Measurements from ENCODE around the gene GNG12. TPM values are rescaled to one million over a fixed set of nuclear protein-coding genes. Genes with fewer than 3 reads are reported as not detected.

GNG12 gene
- total and polyA plus RNA-seq, 8 donors: 7.3 to 39.8 (median 21.1) TPM

- Histone ChIP-seq H3K27me3 (no peaks in the 10 kb centered on the region), H3K4me1 (peaks cover 3 to 24% (median 11%) of the 10 kb centered on the region in 3 donors), H3K9me3 (no peaks in the 10 kb centered on the region), H3K4me3 (peak overlapping the region; percentile 74 to 87 (median 82)), H3K27ac (peak overlapping the region; percentile 65 to 92 (median 86)), H3K36me3 (no peaks in the 10 kb centered on the region)
- TF ChIP-seq CTCF (IDR thresholded peaks at IDR 0.05): no peak
- DNase-seq (no peak), FAIRE-seq (no peak), ATAC-seq (peak in 1 of 4 donors; percentile 1)
- intact Hi-C loops (cut with DNase I): no loop called here
- WGBS, 2 donors: 6% methylated on average over 21 of the region's 21 CpGs
Measured at GRCh38 chr1:67833602-67833940, 304 bp upstream of the GNG12 start.

- FAIRE-seq: no peak
- no peaks in the 10 kb centered on the region for H3K27me3 ChIP-seq
- no peaks in the 10 kb centered on the region for H3K9me3 ChIP-seq
- H3K4me3 ChIP-seq: peak overlapping the region; percentile 74 to 87 (median 82)
- peak overlapping the region; percentile 65 to 92 (median 86) for H3K27ac ChIP-seq
- no peaks in the 10 kb centered on the region for H3K36me3 ChIP-seq
- WGBS, 2 donors: 0% methylated on average over 34 of the region's 34 CpGs
- intact Hi-C loops (cut with DNase I): no loop called here
- peaks cover 0 to 15% (median 11%) of the 10 kb centered on the region in 3 donors for H3K4me1 ChIP-seq
- TF ChIP-seq CTCF (IDR thresholded peaks at IDR 0.05): no peak
- DNase-seq: peak; percentile 25 to 65 (median 48)
- ATAC-seq: peak; percentile 33 to 69 (median 52)
Measured at GRCh38 chr1:67831850-67832513, 1.3 kb downstream of the GNG12 start.

GRCh38 chr1:67830928-67831830, 2.1 kb downstream of the GNG12 start:
- H3K9me3 ChIP-seq: no peaks in the 10 kb centered on the region
- 3 to 4% methylated on average over 7 of the region's 7 CpGs for WGBS, 2 donors
- peaks cover 0 to 15% (median 11%) of the 10 kb centered on the region in 3 donors for H3K4me1 ChIP-seq
- H3K36me3 ChIP-seq: no peaks in the 10 kb centered on the region
- FAIRE-seq: no peak
- H3K27me3 ChIP-seq: no peaks in the 10 kb centered on the region
- intact Hi-C loops (cut with DNase I): no loop called here
- H3K4me3 ChIP-seq: peak overlapping the region; percentile 74 to 87 (median 82)
- peak overlapping the region; percentile 65 to 92 (median 86) for H3K27ac ChIP-seq
- DNase-seq: no peak
- ATAC-seq: peak in 2 of 4 donors; percentile 3 to 4
- TF ChIP-seq CTCF (IDR thresholded peaks at IDR 0.05): no peak

GRCh38 chr1:67830226-67830625, 3.0 kb downstream of the GNG12 start:
- intact Hi-C loops (cut with DNase I): no loop called here
- no peaks in the 10 kb centered on the region for H3K36me3 ChIP-seq
- no peak overlapping the region for H3K4me3 ChIP-seq
- H3K27ac ChIP-seq: peak overlapping the region in 1 of 4 donors; percentile 91
- DNase-seq (no peak), FAIRE-seq (no peak), ATAC-seq (no peak)
- H3K27me3 ChIP-seq: no peaks in the 10 kb centered on the region
- H3K9me3 ChIP-seq: no peaks in the 10 kb centered on the region
- peaks cover 0 to 22% (median 11%) of the 10 kb centered on the region in 3 donors for H3K4me1 ChIP-seq
- no peak for TF ChIP-seq CTCF (IDR thresholded peaks at IDR 0.05)
- 34 to 41% methylated on average over 5 of the region's 5 CpGs for WGBS, 2 donors

Data from pancreas (tissue), 10 donors.